Astrocyte of the cerebellum (primary cell): ENCODE measurements around the gene USP30.
"Not testable (repeated sequence)": the region's sequence is repeated elsewhere in the genome, so short reads cannot be mapped to it uniquely, and the experiment has no call there.

Source experiments
- DNase-seq: peaks from one replicate; pipeline ENCODE4 v3.0.0-alpha.2; 2011; ENCODE audit warnings: low read depth
- H3K4me3 ChIP-seq: 2 replicates; pipeline ENCODE4 v1.5.1; 2011; ENCODE audit warnings: mild to moderate bottlenecking, low read depth, low read length, moderate library complexity
- CTCF ChIP-seq: IDR thresholded peaks from 2 replicates; pipeline ENCODE4 v1.5.1; 2012; ENCODE audit warnings: low read length, low read depth, moderate library complexity, mild to moderate bottlenecking; ENCODE audit errors: missing control alignments
- in situ Hi-C: cut with HindIII; loops from 2 replicates; pipeline ENCODE4 v1.10.0; 2017; ENCODE audit warnings: low sequenced_read_pairs

USP30 gene

GRCh38 chr12:109053382-109054123 lies 1.2 kb downstream of the USP30 start:
- in situ Hi-C loops = no loop called here
- no peak for TF ChIP-seq CTCF
- H3K4me3 ChIP-seq = peak overlapping the region; percentile 82
- no peak for DNase-seq

- in situ Hi-C loops, DNase-seq, H3K4me3 ChIP-seq: not testable (repeated sequence)
Observed at GRCh38 chr12:109054124-109054513, 1.7 kb downstream of the USP30 start.

- TF ChIP-seq CTCF = no peak
- DNase-seq = no peak
- in situ Hi-C loops = no loop called here
- no peak overlapping the region for H3K4me3 ChIP-seq
Observed at GRCh38 chr12:109054520-109054919, 2.1 kb downstream of the USP30 start.

GRCh38 chr12:109056891-109057290 lies 4.5 kb downstream of the USP30 start:
- no peak for TF ChIP-seq CTCF
- in situ Hi-C loops = no loop called here
- DNase-seq = no peak
- H3K4me3 ChIP-seq = no peak overlapping the region

- H3K4me3 ChIP-seq = no peak overlapping the region
- DNase-seq = no peak
- no peak for TF ChIP-seq CTCF
- in situ Hi-C loops = no loop called here
Observed at GRCh38 chr12:109057376-109057775, 5.0 kb downstream of the USP30 start.

GRCh38 chr12:109058773-109059172 lies 6.4 kb downstream of the USP30 start:
- in situ Hi-C loops = no loop called here
- TF ChIP-seq CTCF = no peak
- H3K4me3 ChIP-seq = no peak overlapping the region
- DNase-seq = no peak

GRCh38 chr12:109064143-109064542 lies 11.8 kb downstream of the USP30 start:
- TF ChIP-seq CTCF = no peak
- no peak for DNase-seq
- in situ Hi-C loops = no loop called here
- no peak overlapping the region for H3K4me3 ChIP-seq
